GM21367 (cell line): ENCODE data around the gene SYMPK.

Source experiments
- ATAC-seq: cut with Tn5 transposase; IDR thresholded peaks from one replicate; pipeline ENCODE4 v1.9.1; 2021; ENCODE audit not compliant: unreplicated experiment

The SYMPK gene

GRCh38 chr19:45768655-45768983 is 94.3 kb downstream of the SYMPK start:
- ATAC-seq: no peak

- no peak for ATAC-seq
Measured at GRCh38 chr19:45767881-45768654, 94.9 kb downstream of the SYMPK start.

GRCh38 chr19:45767410-45767880 is 95.5 kb downstream of the SYMPK start:
- no peak for ATAC-seq

- no peak for ATAC-seq
Measured at GRCh38 chr19:45766869-45767346, 96.0 kb downstream of the SYMPK start.

GRCh38 chr19:45766296-45766868 is 96.6 kb downstream of the SYMPK start:
- no peak for ATAC-seq

GRCh38 chr19:45765702-45766295 is 97.1 kb downstream of the SYMPK start:
- ATAC-seq: no peak
